Measurements from ENCODE around the gene ZNF644. TPM values are rescaled to one million over a fixed set of nuclear protein-coding genes. Genes with fewer than 3 reads are reported as not detected.
"Not testable (repeated sequence)": the region's sequence is repeated elsewhere in the genome, so short reads cannot be mapped to it uniquely, and the experiment has no call there.

ZNF644 gene
- total RNA-seq, 1 donor from 2014 or later = 51.9 TPM

DNA sequence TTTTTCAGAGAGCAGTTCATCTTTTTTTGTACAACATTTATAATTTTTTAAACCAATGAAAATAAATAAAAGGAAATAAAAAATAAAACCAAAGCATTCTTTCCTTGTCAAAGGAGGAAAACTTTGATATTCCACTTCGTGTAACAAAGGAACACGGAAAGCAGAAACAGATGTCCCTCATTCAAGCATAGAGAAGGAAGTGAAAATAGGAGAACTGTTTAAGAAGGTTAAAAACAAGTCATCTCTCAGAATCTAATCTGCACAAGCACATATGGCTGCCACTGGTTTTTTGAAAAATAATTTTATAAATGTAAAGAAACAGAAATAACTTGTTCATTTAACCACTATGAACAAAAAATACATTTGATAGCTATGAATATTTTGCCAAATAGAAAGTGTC lies 35.9 kb upstream of the ZNF644 start:
- no peaks in the 10 kb centered on the region for H3K27me3 ChIP-seq
- TF ChIP-seq, protein P1, sequence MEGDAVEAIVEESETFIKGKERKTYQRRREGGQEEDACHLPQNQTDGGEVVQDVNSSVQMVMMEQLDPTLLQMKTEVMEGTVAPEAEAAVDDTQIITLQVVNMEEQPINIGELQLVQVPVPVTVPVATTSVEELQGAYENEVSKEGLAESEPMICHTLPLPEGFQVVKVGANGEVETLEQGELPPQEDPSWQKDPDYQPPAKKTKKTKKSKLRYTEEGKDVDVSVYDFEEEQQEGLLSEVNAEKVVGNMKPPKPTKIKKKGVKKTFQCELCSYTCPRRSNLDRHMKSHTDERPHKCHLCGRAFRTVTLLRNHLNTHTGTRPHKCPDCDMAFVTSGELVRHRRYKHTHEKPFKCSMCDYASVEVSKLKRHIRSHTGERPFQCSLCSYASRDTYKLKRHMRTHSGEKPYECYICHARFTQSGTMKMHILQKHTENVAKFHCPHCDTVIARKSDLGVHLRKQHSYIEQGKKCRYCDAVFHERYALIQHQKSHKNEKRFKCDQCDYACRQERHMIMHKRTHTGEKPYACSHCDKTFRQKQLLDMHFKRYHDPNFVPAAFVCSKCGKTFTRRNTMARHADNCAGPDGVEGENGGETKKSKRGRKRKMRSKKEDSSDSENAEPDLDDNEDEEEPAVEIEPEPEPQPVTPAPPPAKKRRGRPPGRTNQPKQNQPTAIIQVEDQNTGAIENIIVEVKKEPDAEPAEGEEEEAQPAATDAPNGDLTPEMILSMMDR (IDR thresholded peaks at IDR 0.05) = no peak
- DNase-seq (no peak), ATAC-seq (no peak)
- intact Hi-C loops (cut with DNase I) = no loop called here
- no peaks in the 10 kb centered on the region for H3K4me1 ChIP-seq
- no peaks in the 10 kb centered on the region for H3K9me3 ChIP-seq
- H3K36me3 ChIP-seq = no peaks in the 10 kb centered on the region
- H3K4me3 ChIP-seq = no peak overlapping the region
- no peak overlapping the region for H3K27ac ChIP-seq

DNA sequence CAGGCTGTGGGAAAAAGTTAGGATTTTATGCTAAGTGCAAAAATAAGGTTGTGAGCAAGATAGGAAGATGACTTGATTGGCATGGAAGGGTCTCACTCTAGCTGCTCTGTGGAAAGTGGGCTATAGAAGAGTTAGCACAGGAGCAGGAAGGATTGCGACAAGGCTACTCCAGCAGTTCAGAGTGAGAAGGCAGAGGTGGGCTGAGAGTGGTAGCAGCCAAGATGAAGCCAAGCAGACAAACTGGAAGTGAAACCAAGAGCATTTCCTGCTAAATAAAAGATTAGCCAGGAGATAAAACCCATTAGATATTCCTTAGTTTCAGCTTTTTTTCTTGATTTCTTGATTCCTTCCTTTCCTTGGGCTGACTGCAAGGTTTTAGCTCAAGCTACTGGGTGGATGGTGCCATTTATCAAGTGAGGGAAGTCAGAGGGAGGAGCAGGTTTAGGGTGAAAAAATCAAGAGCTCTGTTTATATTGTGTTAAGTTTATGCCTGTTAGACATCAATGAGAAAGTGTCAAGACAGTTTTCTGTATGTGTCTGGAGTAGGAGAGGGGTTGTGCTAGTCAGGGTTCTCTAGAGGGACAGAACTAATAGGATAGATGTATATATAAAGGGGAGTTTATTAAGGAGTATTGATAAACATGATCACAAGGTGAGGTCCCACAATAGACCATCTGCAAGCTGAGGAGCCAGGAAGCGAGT lies 33.1 kb upstream of the ZNF644 start:
- ATAC-seq = peak; percentile 54
- H3K36me3 ChIP-seq = no peaks in the 10 kb centered on the region
- H3K27me3 ChIP-seq = no peaks in the 10 kb centered on the region
- no peak overlapping the region for H3K4me3 ChIP-seq
- intact Hi-C loops (cut with DNase I) = no loop called here
- no peak overlapping the region for H3K27ac ChIP-seq
- no peaks in the 10 kb centered on the region for H3K9me3 ChIP-seq
- no peaks in the 10 kb centered on the region for H3K4me1 ChIP-seq
- TF ChIP-seq, protein P1 (IDR thresholded peaks at IDR 0.05) = no peak
- DNase-seq = no peak

DNA sequence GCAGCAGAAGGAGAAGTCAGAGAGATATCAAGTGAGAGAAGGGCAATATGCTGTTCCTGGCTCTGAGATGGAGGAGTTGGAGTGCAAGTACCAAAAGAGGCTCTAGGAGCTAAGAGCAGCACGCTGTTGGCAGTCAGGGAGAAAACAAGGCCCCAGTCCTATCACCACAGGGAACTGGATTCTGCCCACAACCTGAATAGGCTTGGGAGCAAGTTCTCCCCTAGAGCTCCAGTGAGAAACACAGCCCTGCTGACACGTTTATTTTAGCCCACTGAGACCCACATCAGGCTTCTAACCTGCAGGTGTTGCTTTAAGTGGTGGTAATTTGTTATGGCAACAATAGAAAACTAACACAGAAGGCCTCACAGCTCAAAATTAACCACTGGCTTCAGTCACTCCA lies 31.8 kb upstream of the ZNF644 start:
- Histone ChIP-seq H3K27me3 (no peaks in the 10 kb centered on the region), H3K4me1 (no peaks in the 10 kb centered on the region), H3K36me3 (no peaks in the 10 kb centered on the region), H3K9me3 (no peaks in the 10 kb centered on the region), H3K27ac (no peak overlapping the region), H3K4me3 (no peak overlapping the region)
- DNase-seq = no peak
- ATAC-seq = no peak
- TF ChIP-seq, protein P1 (IDR thresholded peaks at IDR 0.05) = no peak
- intact Hi-C loops (cut with DNase I) = no loop called here

DNA sequence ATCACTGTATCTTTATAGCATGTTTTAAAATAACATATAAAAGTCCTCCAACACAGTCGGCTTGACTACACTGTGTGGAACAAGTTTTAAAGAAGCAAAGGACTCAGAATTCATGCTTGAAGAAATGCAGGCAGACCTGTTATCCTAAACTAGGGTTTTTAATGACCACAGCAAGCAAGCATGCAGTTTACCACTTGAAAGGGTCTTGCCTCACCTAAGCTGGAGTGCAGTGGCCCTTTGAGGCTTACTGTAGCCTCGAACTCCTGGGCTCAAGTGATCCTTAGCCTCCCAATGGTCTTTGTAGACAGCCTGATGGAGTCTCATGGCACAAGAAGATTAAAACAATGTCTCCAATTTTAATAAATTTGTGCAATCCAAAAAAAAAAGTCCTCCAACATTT lies 27.7 kb upstream of the ZNF644 start:
- H3K36me3 ChIP-seq; H3K27ac ChIP-seq; H3K27me3 ChIP-seq; ATAC-seq; H3K4me3 ChIP-seq; intact Hi-C loops (cut with DNase I); H3K9me3 ChIP-seq; H3K4me1 ChIP-seq; DNase-seq: not testable (repeated sequence)

DNA sequence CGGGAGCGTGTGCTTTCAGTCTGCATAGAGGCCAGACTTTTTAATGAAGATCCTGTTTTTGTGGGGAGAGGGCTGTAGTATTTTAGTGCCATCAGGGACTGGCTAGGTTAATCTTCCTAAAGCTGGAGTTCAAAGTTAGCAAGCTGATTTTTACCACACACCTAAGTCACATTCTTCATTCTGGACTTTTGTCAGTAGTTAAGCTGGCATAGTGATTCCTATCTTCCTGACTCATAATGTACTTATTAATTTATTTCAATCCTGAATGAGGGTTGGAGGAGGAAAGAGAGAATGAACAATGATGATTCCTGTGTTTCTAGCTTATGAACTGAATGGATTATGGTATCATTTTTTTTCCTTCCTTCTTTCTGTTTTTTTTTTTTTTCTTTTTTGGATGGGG lies 24.9 kb upstream of the ZNF644 start:
- Histone ChIP-seq H3K36me3 (no peaks in the 10 kb centered on the region), H3K27me3 (no peaks in the 10 kb centered on the region), H3K4me1 (no peaks in the 10 kb centered on the region), H3K27ac (no peak overlapping the region), H3K4me3 (no peak overlapping the region), H3K9me3 (no peaks in the 10 kb centered on the region)
- ATAC-seq (no peak), DNase-seq (no peak)
- intact Hi-C loops (cut with DNase I) = no loop called here
- TF ChIP-seq, protein P1 (IDR thresholded peaks at IDR 0.05) = no peak

DNA sequence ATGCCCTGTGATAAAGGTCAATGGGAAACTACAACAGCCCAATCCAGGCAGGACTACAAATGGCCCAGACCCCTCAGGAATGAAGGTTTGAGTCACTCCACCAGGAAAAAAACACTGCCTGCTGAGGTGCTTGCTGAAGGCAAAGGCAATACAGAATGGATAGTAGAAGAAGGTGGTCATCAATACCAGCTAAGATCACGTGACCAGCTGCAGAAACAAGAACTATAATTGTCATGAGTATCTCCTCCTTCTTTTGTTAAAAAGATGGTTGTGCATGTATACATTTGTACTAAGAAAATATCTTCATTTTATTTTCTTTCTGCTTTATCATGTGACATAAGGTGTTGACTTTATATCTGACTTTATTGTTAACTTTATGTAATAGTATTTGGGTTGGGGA lies 23.4 kb upstream of the ZNF644 start:
- no peak overlapping the region for H3K4me3 ChIP-seq
- H3K27me3 ChIP-seq = no peaks in the 10 kb centered on the region
- H3K36me3 ChIP-seq = no peaks in the 10 kb centered on the region
- H3K27ac ChIP-seq = no peak overlapping the region
- no peak for ATAC-seq
- intact Hi-C loops (cut with DNase I) = no loop called here
- no peaks in the 10 kb centered on the region for H3K9me3 ChIP-seq
- TF ChIP-seq, protein P1 (IDR thresholded peaks at IDR 0.05) = no peak
- no peak for DNase-seq
- H3K4me1 ChIP-seq = no peaks in the 10 kb centered on the region

DNA sequence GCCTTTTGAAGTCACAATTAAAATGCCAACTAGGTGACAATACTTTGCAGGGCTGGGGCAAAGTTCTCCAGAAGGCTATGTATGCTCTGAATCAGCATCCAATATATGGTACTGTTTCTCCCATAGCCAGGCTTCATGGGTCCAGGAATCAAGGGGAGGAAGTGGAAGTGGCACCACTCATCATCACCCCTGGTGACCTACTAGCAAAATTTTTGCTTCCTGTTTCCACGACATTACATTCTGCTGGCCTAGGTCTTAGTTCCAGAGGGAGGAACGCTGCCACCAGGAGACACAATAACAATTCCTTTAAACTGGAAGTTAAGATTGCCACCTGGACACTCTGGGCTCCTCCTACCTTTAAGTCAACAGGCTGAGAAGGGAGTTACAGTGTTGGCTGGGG lies 22.9 kb upstream of the ZNF644 start:
- ATAC-seq; H3K27me3 ChIP-seq; intact Hi-C loops (cut with DNase I); H3K27ac ChIP-seq; H3K36me3 ChIP-seq; H3K4me3 ChIP-seq; DNase-seq; H3K4me1 ChIP-seq; H3K9me3 ChIP-seq: not testable (repeated sequence)

DNA sequence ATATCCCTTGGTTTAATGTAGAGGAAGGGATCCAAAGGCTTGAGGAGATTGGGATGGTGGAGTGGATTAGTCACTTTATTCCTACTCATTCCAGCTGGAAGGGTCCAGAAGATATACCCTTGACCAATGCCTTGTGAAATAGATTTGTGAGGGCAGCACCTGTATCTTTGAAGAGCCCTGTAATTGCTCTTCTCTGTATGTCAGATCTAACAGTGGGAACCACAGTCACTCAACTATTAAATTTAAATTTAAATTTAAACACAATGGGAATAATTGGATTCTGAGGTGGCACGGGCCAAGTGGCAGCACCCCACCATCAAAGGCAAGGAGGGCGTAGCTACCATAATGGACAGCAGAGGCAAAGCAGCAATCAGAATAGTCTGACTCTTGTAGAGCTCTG lies 20.5 kb upstream of the ZNF644 start:
- DNase-seq; ATAC-seq; H3K4me1 ChIP-seq; H3K36me3 ChIP-seq; H3K27ac ChIP-seq; intact Hi-C loops (cut with DNase I); H3K4me3 ChIP-seq; H3K9me3 ChIP-seq; H3K27me3 ChIP-seq: not testable (repeated sequence)
